HG02623 (cell line): ENCODE results near the gene SNX32.
"Not testable (repeated sequence)": the region's sequence is repeated elsewhere in the genome, so short reads cannot be mapped to it uniquely, and the experiment has no call there.

Experiments
- ATAC-seq: cut with Tn5 transposase; IDR thresholded peaks from one replicate; pipeline ENCODE4 v1.9.1; 2021; ENCODE audit warnings: moderate library complexity; ENCODE audit not compliant: unreplicated experiment

SNX32 gene

DNA sequence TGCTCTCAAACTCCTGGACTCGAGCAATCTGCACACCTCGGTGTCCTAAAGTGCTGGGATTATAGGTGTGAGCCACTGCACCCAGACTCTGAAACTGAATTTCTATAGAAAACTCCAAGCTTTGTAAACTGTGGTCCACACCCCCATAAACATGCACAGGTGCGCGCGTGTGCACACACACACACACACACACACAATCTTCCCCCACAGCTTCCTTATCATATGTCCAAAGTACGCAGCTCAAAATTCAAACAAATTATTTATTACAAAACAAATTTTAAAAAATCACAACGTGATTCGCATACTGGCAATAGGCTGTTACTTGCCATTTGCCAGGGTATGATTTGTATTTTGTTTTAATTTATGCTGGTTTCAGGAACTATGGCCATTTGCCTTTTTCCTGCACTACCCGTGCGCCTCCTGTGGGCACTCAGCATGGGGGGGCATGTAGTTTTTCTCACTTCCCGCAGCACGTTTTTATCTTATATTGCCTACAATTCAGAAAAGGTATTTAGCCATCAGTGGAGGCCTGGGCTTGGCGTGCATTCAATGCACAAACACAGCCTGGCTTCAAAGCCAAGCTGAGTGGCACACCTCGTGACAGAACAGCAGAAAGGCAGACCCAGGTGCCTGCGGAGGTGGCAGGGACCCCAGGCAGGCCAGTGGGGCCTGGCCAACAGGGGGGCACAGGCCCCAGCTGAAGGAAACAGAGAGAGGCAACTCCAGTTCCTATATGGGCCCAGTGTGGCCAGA, 10.8 kb upstream of the SNX32 start:
- no peak for ATAC-seq

DNA sequence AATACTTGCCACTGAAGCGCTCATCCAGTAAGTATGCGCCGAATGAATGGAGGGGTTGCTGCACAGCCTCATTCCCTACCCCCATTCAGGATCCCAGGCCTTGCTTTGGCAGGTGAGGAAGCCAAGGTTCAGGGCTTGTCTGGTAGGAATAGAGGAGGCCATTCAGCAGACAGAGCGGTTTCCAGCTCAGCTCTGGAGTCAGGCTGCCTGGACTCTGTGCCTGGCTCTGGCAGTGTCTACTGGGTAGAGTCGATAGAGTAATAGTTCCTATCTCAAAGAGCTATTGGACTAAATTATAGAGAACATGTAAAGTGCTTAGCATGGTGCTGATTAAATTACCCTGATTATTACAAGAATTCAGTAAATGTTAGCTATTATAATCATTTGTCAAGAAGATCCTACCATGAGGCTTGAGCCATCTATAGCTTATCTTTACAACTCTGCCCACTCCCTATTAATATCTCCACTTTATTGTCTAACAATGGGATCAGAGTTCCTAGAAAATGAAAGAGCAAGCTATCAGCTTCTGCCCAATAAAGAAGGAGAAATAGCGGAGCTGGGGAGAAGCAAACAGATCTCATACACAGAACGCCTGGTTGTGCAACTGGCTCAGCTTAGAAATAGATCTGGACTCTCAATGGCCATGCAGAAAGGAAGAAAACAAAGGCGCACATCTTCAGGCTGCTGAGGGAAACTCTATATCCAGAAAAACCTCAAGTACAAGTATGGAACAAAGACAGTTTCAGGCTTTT, 6.6 kb upstream of the SNX32 start:
- ATAC-seq: no peak

- ATAC-seq: no peak
Measured at GRCh38 chr11:65829459-65829858, 4.3 kb upstream of the SNX32 start.

DNA sequence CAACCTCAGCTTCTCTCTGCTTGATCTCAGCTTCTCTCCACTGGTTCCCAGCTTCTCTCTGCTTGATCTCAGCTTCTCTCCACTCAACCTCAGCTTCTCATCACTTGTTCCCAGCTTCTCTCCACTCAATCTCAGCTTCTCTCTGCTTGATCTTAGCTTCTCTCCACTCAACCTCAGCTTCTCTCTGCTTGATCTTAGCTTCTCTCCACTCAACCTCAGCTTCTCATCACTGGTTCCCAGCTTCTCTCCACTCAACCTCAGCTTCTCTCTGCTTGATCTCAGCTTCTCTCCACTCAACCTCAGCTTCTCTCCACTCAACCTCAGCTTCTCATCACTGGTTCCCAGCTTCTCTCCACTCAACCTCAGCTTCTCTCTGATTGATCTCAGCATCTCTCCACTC, 1.5 kb upstream of the SNX32 start:
- not testable (repeated sequence) for ATAC-seq

- ATAC-seq: no peak
Measured at GRCh38 chr11:65834202-65834601, 439 bp downstream of the SNX32 start.

DNA sequence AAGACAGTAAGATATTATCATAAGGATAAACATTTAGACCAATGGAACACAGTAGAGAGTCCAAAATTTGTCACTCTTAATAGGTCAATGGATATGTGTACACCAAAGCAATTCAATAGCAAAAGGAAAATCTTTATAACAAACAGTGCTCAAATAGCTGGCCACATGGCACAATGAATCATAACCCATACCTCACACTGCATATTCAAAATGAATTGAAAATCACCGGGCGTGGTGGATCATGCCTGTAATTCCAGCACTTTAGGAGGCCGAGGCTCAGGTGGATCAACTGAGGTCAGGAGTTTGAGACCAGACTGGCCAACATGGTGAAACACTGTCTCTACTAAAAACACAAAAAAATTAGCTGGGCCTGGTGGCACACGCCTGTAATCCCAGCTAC, 8.4 kb downstream of the SNX32 start:
- ATAC-seq: no peak

DNA sequence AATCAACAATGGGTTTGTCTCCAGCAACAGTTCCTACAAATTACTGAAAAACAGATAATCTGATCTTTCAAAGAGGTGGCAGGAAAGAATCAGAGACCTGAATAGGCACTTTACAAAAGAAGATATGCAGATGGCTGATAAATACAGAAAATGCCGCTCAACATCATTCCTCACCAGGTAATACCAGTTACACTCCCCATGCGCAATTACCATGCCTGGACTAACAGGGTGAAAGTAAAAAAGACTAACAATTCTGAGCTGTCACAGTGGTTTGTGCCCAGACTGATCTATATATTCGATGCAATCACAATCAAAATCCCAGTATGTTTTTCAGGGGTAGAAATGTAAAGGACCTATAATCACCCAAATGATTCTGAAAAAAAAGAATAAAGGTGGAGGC, 10.0 kb downstream of the SNX32 start:
- no peak for ATAC-seq

- ATAC-seq: no peak
Measured at GRCh38 chr11:65844231-65844872, 10.6 kb downstream of the SNX32 start.

- ATAC-seq: no peak
Measured at GRCh38 chr11:65847746-65848145, 14.0 kb downstream of the SNX32 start.

DNA sequence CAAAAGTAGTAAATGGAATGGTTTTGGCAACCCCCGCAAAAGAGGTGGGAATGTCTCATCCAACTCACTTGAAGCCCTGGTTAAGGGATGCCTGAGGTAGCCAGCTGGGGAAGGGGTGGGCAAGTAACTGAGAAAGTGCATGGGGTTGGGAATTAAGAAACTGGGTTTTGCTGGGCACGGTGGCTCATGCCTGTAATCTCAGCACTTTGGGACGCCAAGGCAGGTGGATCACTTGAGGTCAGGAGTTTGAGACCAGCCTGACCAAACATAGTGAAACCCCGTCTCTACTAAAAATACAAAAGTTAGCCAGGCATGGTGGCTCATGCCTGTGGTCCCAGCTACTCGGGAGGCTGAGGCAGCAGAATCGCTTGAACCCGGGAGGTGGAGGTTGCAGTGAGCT, 14.9 kb downstream of the SNX32 start:
- ATAC-seq: not testable (repeated sequence)

GRCh38 chr11:65849366-65849765, 15.6 kb downstream of the SNX32 start:
- ATAC-seq: no peak

- no peak for ATAC-seq
Measured at GRCh38 chr11:65849771-65850216, 16.0 kb downstream of the SNX32 start.

- no peak for ATAC-seq
Measured at GRCh38 chr11:65850217-65851082, 16.7 kb downstream of the SNX32 start.

DNA sequence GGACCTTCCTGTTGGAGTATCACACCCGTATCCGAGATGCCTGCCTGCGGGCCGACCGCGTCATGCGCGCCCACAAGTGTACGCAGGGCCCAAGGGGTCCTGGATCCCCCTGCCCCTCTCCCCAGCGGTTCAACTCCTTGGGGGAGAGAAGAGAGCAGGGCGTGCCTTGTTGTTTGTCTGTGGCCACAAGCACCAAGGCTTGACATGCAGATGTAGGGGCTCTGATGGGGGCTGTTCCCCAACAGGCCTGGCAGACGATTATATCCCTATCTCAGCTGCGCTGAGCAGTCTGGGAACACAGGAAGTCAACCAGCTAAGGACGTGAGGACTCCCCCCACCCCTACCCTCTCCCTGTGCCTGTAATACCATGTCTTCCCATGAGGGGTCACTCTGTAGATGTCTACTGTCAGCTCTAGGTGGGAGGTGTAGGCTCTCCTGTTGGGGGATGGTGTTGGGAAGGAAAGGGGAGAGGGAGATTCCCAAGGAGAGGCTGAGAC, 17.4 kb downstream of the SNX32 start:
- ATAC-seq: no peak

DNA sequence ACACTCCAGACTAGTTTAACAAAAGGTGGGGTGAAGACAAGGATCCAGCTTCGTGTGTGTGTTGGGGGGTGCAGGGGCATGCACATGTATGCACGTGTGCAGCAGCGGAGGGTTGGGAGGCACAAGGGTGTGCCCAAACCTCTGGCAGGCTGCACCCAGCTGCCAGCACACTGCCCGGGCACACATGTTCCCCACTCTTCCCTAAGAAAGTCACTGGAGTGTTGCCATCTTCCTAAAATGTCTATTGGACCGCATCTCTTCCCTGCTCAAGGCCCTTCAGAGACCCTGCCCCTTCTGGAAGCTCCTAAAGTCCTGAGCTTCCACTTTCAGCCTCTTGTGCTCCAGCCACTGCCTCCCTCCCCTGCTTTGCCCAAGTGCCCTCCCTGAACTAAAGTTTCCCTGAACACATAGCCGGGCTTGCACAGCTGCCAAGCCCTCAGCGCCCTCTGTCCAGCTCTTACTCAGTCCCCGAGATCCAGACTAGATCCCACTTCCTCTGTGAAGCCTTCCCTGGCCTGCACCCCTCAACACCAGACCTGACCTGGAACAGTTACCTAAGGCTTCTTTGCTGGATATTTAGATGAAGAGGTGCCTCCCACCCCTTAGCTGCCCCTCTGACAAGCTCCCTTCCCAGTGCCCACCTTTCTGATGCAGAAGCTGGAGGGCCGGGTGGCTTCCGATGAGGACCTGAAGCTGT, 18.2 kb downstream of the SNX32 start:
- ATAC-seq: no peak

GRCh38 chr11:65852508-65853245, 18.9 kb downstream of the SNX32 start:
- no peak for ATAC-seq

DNA sequence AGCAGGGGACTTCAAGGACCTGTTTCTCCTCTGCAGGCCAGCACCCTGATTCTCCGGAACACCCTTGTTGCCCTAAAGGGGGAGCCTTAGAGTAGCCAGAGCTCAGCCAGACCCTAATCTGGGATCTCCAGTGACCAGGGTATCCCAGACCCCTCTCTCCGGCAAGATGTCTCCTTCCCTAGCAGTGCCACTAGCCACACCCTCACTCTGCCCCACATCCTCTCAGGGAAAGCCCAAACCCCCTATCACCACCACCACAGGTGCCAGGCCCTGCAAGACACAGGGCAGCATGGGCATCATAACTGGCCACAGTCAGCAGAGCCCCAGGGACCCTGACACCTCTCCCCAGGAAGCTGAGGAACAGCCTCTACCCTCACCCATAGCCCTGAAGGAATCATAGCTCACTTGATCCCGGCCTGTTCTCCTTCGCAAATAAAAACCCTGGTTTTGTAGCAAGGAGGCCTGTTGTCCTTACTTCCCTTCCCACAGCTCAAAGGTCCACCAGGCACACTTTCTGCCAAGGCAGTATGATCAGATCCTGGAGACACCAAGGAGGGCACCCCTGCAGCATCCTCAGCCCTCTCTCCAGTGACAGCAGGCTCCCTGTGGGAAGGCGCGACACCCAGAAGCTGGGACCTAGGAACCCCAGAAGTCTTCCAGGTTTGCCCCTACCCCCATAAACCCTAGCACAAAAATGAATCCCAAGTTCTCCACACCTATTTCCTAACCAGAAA, 19.6 kb downstream of the SNX32 start:
- ATAC-seq: no peak

DNA sequence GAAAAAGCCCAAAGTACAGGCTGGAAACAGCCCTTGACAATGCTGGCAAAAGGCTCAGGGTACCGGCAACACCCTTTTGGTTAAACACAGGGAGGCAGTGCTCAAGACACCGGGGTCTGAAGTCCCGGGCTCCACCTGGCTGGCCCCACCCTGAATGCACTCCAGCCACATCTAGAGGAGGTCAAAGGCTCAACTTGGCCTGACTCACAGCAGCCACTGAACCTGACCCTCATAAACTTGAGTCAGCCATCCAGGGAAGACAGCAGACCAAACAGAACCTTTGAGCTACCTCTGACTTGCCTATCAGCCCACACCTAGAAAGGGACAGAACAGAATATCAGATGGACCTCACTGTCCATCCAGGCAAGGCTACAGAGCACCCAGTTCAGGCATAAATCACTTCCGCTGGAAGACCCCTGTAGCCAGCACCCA, 20.4 kb downstream of the SNX32 start:
- no peak for ATAC-seq
